G401 (cell line): ENCODE measurements around the gene PPM1L. TPM values are rescaled to one million over a fixed set of nuclear protein-coding genes. Genes with fewer than 3 reads are reported as not detected.

Source experiments
- DNase-seq: peaks from one replicate; pipeline ENCODE4 v3.0.0-alpha.2; 2015; ENCODE audit warnings: low spot score
- in situ Hi-C: cut with HindIII; loops from 2 replicates; pipeline ENCODE4 v1.10.0; 2016; ENCODE audit warnings: low sequenced_read_pairs, mixed read lengths
- total RNA-seq: library from RNA; depleted of rRNA; stranded (reverse); fragments of >200 nt; shearing (Covaris generic); gene quantifications from 2 replicates; pipeline ENCODE4 v1.2.3, GENCODE V29; 2014

Gene PPM1L
- total RNA-seq, 1 experiment from 2014 or later = under 0.01 TPM

DNA sequence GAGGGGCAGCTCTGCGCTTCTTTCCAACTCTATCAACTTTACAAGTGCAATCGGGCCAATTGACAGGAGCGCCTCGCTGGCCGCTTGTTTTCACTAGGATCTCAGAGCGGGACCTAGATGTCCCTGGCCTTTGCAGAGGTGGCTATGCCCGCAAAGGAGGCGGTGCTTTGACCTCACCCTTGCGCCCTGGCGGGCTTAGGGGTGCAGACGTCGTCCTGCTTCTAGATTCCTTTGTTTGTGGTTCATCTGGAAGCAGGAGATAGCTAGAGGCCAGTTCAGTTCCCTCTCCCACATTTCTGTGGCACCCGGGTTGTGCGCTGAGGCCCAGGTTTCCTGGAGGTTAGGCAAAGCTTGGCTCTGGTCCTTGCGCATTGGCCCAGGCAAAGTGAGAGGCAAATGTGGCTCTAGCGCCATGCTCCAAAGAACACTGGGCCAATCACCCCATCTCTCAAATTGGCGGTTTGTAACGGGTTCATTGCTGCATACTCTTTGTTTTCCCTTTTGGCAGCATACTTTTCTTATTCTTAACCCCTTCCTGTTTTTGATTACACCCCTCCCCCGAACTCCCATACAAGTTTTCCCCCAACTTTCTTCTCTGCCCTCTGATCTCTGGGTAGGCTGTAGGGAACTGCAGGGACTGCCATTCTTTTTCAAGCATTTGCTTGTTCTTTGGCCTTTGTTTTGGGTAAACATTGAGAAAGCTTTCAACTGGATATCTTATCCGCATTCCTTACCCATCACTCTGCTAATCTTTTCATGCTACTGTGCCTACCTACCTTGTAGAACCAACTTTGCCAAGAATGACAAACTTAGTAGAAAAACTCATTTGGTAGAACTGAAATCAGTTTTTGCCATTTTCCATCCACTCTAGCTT is 1.4 kb downstream of the PPM1L start:
- in situ Hi-C loops = no loop called here
- peak; percentile 61 for DNase-seq

DNA sequence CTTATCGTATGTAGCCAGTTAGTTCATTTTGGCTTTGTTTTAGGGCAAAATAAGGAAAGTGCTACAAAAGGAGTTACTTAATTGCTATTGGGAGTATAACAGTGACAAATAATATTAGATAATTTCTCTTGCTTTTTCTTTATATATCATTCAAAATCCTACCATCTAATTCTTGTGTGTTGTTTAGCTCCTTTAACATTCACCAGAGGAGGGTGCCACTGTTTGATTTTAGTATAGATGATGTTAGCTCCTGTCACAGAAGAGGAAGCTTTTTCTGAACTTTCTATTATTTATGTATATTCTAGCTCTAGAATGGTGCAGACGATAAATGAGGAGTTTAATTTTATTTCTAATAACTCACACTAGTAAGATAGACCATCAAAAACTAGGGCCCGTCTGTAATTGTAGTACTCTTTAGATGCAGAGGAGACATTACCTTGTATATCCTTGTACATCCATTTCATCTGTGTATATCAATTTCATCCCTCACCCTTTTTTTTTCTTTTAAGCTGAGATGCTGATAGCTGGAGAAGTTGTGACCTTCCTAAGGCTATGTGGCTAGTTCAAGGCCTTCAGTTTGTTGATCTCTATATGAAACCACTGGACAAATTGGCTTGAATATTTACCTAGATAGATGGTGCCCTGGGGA is 3.0 kb downstream of the PPM1L start:
- DNase-seq = peak; percentile 75
- in situ Hi-C loops = no loop called here

DNA sequence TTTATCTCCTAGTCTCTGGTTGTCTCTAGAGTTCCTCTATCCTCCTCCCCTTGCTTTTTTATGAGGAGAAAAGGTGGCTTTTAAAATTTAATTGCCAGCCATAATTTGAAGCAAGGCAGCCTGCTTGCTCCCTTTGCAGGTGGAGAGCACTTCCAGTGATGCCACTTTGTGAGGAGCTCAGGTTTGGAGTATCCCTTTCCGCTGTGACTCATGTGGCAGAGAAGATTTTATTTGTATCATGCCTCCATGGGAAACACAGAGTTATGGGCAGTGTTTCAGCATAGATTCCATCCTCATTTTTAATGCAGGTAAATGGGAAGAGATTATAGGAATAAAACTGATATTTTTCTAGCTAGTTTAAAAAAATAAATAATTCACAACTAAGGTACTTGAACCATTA is 7.0 kb downstream of the PPM1L start:
- DNase-seq = no peak
- in situ Hi-C loops = no loop called here

DNA sequence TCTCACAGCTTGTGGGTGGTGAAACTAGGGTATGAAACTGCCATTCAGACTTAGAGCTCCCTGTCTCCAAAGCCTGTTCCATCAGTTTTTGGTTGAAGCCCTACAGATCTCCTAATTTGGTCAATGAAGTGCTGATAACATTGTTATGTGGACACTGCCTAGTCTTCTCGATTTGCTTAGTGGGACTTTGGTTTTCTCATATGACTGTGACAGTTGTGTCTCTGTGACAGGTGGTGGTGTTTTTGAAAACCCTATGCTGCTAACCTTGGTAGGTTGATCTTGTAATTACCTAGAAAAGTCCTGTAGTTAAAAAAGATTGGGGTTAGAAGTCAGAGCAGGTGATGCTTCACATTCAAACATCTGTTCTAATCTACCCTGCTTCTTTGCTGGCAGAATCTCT is 9.2 kb downstream of the PPM1L start:
- in situ Hi-C loops = no loop called here
- no peak for DNase-seq

DNA sequence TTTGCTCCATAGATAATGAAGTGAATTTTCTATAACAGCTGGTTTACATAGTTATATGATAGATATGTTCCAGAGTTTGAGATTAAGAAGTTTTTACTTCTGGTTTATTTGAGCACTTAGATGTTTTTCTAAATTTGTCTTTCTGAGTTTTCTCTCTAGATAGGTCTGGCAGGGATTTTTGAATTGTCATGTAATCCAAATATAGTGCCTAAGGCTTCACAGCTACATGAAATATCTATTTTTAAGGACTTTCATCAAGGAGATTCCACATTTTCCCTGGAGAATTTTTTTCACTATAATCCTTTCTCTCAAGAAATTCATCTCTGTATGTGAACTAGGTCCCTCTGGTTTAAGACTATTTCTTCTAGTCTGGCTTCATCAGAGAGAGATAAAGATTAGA is 12.0 kb downstream of the PPM1L start:
- in situ Hi-C loops = no loop called here
- DNase-seq = no peak

DNA sequence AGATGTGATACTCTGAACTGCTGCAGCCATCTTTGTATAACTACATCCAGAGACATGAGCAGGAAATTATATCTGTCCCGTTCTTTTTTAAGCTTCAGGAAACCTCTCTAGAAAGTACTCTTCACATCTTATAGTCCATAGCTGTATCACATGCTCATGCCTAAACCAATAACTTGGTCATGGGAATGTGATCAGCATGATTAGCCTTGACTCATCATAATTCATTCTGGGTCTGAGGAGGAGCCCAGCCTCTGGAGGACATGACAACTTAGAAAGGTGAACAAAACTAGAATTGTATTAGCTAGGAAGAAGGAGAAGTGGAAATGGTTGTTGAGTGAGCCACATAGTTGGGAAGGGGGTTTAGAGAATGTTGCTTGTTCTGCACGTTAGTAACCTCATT is 12.9 kb downstream of the PPM1L start:
- no peak for DNase-seq
- in situ Hi-C loops = no loop called here

DNA sequence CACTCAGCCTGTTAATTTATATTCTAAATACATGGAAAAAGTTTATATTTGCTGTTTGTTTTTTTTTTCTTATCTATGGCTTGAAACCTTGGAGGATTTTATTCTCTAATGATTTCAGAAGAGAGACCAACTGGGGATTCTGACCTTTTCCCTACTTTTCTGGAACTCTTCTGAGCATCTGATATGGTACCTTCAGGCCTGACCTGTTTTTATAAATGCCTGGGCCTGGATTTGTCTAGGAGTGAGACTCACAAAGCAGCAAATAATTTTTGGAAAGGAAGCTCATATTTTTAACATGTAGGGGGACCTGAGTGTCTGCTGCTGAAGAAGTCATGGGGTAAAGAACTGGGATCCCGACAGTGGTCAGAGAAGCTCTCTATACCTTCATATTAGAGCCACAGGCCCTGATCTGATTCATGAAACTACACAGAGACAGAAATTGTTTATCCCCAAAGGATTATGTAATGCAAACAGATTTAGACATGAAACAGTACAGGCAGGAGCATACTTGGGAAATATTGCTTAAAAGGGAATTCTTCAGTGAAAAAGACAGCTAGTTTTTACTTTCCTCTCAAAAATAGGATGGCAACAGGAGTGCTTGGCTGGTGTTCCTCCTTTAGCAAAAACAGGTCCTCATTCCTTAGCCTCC is 15.9 kb downstream of the PPM1L start:
- in situ Hi-C loops = no loop called here
- DNase-seq = no peak

DNA sequence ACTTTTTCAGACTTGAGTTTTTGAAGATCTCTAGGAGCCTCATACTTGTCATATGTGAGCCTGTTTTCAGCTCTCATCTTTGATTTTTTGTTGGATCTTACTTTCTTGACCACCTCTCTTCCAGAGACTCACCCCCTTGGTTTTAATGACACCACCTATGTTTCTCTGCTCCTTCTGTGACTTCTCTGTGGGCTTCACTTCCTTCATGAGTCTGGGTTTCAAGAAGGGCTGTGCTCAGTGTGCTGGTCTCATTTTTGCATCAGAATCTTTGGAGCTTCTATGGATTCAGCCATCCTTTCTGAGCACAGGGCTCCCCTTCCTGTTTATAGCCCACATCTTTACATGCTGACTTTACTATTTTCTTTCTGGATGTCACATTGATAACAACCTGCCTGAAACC is 17.7 kb downstream of the PPM1L start:
- in situ Hi-C loops = no loop called here
- DNase-seq = no peak

DNA sequence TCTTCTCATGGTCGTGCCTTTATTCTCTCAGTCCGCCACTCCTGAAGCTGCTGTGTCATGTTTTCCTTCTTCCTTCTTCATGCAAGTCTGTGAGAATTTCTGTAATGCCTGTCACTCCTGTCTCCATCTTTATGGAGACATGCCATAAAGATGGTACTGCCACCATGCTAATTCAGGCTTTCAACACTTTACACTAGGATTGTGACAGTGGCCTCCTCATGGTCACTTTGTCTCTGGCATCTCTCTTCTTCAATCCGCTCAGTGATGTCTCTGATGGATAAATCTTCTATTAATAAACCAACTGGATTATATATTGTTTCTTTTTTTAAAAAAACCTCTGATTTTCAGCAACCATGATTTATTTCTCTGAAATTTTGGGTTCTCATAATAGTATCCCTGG is 18.1 kb downstream of the PPM1L start:
- no peak for DNase-seq
- in situ Hi-C loops = no loop called here

DNA sequence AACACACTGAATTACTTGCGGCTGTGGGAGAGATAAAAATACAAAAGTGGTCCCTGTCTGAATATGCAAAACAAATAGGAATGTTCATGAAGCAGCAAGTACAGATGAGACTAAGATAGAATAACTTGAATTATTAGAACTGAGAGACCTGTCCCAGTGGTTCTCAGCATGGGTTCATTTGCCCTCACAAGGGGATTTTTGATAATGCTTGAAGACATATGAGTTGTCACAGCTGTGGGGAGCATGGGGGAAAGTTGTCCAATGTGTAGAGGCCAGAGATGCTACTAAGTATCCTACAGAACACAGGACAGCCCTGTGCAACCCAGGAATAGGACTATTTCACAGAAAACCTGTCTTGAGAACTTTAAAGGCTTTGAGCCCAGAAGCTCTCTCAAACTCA is 22.4 kb downstream of the PPM1L start:
- in situ Hi-C loops = no loop called here
- DNase-seq = no peak

DNA sequence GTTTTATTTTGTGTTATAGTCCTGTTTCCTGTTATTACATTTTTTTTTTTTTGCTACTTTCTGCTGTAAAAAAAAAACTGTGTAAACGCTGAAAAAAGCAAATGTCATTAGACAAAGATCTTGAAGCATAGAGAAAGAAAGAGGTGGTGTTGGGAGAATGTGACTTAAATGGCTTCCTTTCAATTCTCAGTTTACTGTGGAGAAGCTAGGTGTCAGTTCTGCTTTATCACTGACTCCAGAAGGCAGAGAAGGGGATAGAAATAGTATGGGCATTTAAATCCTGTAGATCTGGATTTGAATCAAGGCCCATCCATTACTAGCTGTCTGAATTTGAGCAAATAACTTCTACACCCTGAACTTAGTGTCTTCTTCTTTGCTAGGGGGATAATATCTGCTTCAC is 23.0 kb downstream of the PPM1L start:
- no peak for DNase-seq
- in situ Hi-C loops = no loop called here

DNA sequence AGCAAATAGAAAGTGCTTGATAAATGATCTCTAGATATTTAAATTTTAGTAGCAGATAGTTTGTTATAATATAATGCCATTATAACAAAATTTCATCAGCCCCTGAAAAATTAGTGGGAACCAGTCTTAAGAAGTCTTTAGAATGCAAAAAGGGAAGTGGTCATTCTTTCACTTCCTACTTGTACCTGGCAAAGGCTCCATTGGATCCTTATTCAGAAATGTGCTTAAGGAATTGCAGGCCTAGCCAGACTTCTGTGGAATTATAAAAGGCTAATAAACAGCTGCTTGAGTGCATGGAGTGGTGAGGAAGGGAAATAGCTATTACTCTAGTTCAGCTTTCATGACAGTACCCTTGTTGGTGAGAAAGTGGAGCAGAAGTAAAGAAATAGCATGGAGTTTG is 24.2 kb downstream of the PPM1L start:
- in situ Hi-C loops = no loop called here

DNA sequence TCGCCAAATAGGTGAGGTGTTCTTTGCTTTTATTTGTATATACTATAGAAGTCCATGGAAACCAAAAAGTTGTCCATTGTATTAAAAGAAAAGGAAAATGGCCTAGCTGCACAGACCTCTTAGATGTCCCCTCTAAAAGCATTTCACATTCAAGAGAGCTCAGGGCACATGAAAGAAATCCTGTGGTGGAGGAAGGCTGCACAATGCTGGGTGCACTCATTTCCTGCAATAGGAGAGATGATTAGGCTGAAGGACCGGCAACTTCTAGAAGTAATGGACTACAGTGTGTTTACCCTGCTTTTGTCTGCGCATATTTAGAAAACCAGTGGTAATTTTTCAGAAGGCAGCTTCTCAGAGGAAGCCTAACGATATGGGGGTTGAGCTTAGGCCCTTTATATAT is 25.4 kb downstream of the PPM1L start:
- in situ Hi-C loops = no loop called here
- no peak for DNase-seq

More for the DNA sequence above, 24.2 kb downstream of the PPM1L start:
- DNase-seq = no peak

DNA sequence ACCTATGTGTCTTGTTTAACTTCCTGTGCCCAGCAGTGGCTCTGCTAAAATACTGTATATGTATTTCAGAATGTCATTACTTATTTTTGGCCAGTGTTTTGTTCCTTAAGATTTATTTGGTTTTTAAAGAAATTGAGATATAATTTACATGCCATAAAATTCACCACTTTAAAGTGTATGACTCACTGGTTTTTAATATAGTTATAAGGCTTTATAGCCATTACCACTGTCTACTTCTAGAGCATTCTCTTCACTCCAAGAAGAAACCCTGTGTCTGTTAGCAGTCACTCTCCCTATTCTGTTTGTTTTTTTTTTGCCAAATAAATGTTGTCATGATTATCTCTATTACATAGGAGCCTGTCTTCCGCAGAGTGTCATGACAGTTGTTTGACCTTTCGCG is 25.8 kb downstream of the PPM1L start:
- DNase-seq = no peak
- in situ Hi-C loops = no loop called here

DNA sequence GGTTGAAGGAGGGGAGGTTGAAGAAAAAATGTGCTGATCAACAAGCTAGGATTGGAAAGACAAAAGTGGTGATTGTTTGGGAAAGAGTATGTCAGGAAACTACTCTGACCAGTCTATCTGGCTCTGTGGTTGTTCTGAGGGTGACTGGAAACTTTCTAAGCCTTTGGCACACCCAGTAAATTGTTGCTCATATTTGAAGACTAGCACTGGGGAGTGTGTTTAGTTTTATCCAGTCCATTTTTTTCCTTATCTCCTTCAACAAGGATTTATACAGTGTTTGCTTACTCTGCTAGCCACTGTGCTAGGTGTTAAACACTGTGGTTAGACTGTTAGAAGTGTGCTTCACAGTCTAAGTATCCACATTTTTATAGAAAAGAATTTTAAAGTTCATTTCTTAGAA is 28.8 kb downstream of the PPM1L start:
- in situ Hi-C loops = no loop called here
- no peak for DNase-seq

DNA sequence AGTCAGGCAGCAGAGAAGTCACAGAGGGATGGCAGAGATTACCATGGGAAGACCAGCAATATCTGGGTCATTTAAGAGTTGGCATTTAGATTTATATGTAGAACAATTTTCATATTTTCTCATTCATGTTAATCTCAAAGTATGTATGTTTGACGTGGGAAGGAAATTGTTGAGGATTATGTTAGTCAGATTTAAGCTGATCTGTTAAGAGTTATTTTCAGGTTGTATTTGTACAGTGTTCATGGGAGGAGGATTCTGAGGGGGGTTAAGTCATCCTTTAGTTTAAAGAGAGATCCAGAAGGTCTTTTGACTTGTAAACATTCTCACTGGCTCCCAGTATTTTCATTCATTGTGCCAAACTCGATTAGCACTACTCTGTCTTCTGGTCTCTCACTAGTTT is 34.7 kb downstream of the PPM1L start:
- in situ Hi-C loops = no loop called here
- DNase-seq = no peak

DNA sequence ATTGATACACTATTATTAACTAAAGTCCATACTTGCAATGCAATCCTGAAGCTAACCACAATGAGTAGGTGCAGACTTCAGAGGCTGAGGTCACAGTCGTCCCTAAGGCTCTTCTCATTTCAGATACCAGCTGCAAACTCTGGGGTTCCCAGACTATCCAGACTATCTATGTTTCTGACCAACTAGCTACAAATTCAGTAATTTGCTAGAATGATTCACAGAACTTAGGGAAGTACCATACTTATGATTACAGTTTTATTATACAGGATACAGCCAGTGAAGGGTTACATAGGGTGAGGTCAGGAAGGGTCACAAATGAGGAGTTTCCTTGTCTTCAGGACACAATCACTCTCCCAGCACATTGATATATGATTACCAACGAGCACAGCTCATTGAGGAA is 36.5 kb downstream of the PPM1L start:
- no peak for DNase-seq
- in situ Hi-C loops = no loop called here

DNA sequence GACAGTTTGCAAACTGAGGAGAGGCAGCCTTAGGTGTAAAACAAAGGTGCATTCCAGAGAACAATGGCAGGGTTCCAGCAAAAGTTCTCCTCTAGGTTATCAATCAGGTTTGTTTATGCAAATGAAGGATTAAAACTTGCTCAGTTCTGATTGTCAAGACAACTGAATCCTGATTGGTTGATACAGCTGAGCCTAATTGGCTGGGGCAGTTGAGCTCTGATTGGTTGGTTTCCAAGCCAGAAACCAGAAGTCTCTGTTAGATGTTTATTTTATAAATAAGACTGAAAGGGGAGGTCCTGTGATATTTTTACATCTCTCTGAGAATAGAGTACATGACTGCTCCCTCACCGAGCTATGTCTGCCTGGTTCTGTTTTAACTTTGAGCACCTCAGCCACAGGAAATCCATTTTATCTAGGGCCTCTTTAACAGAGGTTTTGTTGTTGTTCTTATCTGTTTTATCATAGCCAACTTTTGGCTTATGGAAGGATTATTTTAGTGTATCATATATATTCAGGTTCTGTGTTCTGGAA is 37.8 kb downstream of the PPM1L start:
- in situ Hi-C loops = no loop called here
- DNase-seq = no peak

DNA sequence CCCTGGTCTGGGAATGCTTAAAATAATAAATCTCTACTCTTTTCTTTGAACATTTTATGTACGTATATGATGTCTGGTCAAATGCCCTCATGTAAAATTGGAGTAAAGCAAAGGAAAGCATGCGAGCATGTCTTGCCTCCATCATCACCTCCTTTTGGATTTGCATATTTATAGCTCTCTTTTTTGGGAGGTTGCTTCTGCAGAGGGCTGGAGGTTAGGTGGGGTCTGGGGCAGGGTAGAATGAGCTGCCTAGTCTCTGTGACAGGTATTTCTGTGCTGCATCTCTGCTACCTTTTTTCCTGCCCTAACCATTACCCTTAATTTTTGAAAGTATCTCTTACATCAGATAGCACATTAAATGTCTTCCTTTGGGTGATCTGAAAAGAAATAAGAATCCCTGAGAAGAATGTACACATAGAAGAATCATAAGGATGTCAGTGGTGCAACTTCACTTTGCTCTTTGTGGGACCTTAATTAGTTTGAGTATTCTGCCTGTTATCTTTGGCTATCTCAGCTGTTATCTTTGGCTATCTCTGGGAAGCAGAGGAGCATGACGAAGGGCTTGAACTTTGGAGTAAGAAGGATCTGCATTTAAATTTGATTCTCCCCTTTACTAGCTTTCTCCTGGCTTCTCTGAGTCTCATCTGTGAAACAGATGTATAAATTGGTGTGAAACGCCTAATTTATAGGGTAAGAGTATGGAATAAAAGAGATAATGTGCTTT is 40.2 kb downstream of the PPM1L start:
- in situ Hi-C loops = no loop called here
- no peak for DNase-seq

DNA sequence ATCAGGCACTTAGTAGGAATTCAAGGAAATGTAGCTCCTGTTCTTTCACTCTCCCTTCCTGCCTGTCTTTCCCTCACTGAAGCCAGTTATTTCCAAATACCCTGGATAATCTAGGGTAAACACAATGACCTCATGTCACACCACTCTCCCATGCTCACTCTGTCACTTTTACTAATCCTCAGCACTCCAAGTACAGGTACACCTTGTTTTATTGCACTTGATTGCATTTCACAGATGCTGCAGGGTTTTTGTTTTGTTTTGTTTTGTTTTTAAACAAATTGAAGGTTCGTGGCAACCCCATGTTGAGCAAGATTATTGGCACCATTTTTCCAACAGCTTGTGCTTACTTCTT is 40.8 kb downstream of the PPM1L start:
- DNase-seq = peak; percentile 80
- in situ Hi-C loops = no loop called here
